GM18870 (cell line): ENCODE measurements around the gene PSAPL1.
"Not testable (repeated sequence)": the region's sequence is repeated elsewhere in the genome, so short reads cannot be mapped to it uniquely, and the experiment has no call there.

ENCODE experiments used
- ATAC-seq: cut with Tn5 transposase; IDR thresholded peaks from one replicate; pipeline ENCODE4 v1.9.1; 2021; ENCODE audit warnings: moderate library complexity; ENCODE audit not compliant: unreplicated experiment

PSAPL1 gene

GRCh38 chr4:7460566-7460965, 25.8 kb upstream of the PSAPL1 start:
- ATAC-seq: no peak

GRCh38 chr4:7459471-7459870, 24.7 kb upstream of the PSAPL1 start:
- no peak for ATAC-seq

GRCh38 chr4:7458477-7458876, 23.7 kb upstream of the PSAPL1 start:
- ATAC-seq: no peak

- no peak for ATAC-seq
Measured at GRCh38 chr4:7458066-7458425, 23.3 kb upstream of the PSAPL1 start.

- ATAC-seq: no peak
Measured at GRCh38 chr4:7457201-7458065, 22.7 kb upstream of the PSAPL1 start.

- not testable (repeated sequence) for ATAC-seq
Measured at GRCh38 chr4:7452802-7453201, 18.1 kb upstream of the PSAPL1 start.

- ATAC-seq: no peak
Measured at GRCh38 chr4:7451800-7452199, 17.1 kb upstream of the PSAPL1 start.

- no peak for ATAC-seq
Measured at GRCh38 chr4:7451434-7451789, 16.7 kb upstream of the PSAPL1 start.

GRCh38 chr4:7450775-7451433, 16.2 kb upstream of the PSAPL1 start:
- ATAC-seq: no peak

GRCh38 chr4:7448036-7448435, 13.3 kb upstream of the PSAPL1 start:
- ATAC-seq: no peak

GRCh38 chr4:7447236-7447635, 12.5 kb upstream of the PSAPL1 start:
- ATAC-seq: no peak

- ATAC-seq: no peak
Measured at GRCh38 chr4:7444731-7445130, 10.0 kb upstream of the PSAPL1 start.

GRCh38 chr4:7444314-7444713, 9.6 kb upstream of the PSAPL1 start:
- ATAC-seq: no peak

- ATAC-seq: no peak
Measured at GRCh38 chr4:7442574-7443162, 7.9 kb upstream of the PSAPL1 start.

GRCh38 chr4:7441201-7441600, 6.5 kb upstream of the PSAPL1 start:
- ATAC-seq: no peak

- no peak for ATAC-seq
Measured at GRCh38 chr4:7439699-7440098, 5.0 kb upstream of the PSAPL1 start.

GRCh38 chr4:7436256-7436655, 1.5 kb upstream of the PSAPL1 start:
- ATAC-seq: no peak

GRCh38 chr4:7435471-7436061, 836 bp upstream of the PSAPL1 start:
- no peak for ATAC-seq

GRCh38 chr4:7434141-7434765, 477 bp downstream of the PSAPL1 start:
- ATAC-seq: no peak

GRCh38 chr4:7433376-7434140, 1.2 kb downstream of the PSAPL1 start:
- ATAC-seq: no peak
